SK-N-MC (cell line): ENCODE data around the gene RIBC2.

Source experiments
- EZH2 ChIP-seq: fragments of 200-600 bp; sonication (generic); IDR thresholded peaks from one replicate; pipeline ENCODE4 v1.6.1; 2017; ENCODE audit warnings: antibody characterized with exemption
- POLR2AphosphoS5 ChIP-seq: IDR thresholded peaks from 2 replicates; pipeline ENCODE4 v1.6.1; 2012; ENCODE audit warnings: mild to moderate bottlenecking, low read depth, low read length, borderline replicate concordance

- TF ChIP-seq POLR2AphosphoS5 (no peak), EZH2 (no peak)
Measured at GRCh38 chr22:45438336-45438735, 24.8 kb downstream of the RIBC2 start.
